Bronchial epithelial cell (primary cell): ENCODE results near the gene CYP4F11. TPM values are rescaled to one million over a fixed set of nuclear protein-coding genes. Genes with fewer than 3 reads are reported as not detected.
"Not testable (repeated sequence)": the region's sequence is repeated elsewhere in the genome, so short reads cannot be mapped to it uniquely, and the experiment has no call there.

Experiments used
- DNase-seq: peaks from one replicate; pipeline ENCODE4 v3.0.0-alpha.2; 2010; ENCODE audit warnings: low read depth
- FAIRE-seq: peaks from 2 replicates; lab custom pipeline; 2011; peaks lifted over from hg19 to GRCh38; lab: Jason Lieb, UNC
- H3K27me3 ChIP-seq: 2 replicates; pipeline ENCODE4 v1.5.1; 2011; ENCODE audit warnings: low read length; ENCODE audit not compliant: control insufficient read depth, insufficient read depth
- H3K36me3 ChIP-seq: 2 replicates; pipeline ENCODE4 v1.5.1; 2011; ENCODE audit warnings: low read length; ENCODE audit not compliant: control insufficient read depth, insufficient read depth
- H3K4me3 ChIP-seq: 2 replicates; pipeline ENCODE4 v1.5.1; 2011; ENCODE audit warnings: mild to moderate bottlenecking, low read depth, low read length, control low read depth
- CTCF ChIP-seq: IDR thresholded peaks from 2 replicates; pipeline ENCODE4 v1.5.1; 2011; ENCODE audit warnings: mild to moderate bottlenecking, moderate library complexity, low read length, control low read depth, inconsistent platforms; ENCODE audit not compliant: insufficient read depth, severe bottlenecking
- total RNA-seq: library from RNA; depleted of rRNA; stranded (reverse); fragments of >200 nt; gene quantifications from 2 replicates; pipeline ENCODE4 v1.2.1, GENCODE V29; 2014

The CYP4F11 gene
- total RNA-seq, 1 donor from 2014 or later: 0.79 TPM

- no peaks in the 10 kb centered on the region for H3K27me3 ChIP-seq
- DNase-seq (no peak), FAIRE-seq (no peak)
- no peak for TF ChIP-seq CTCF
- no peak overlapping the region for H3K4me3 ChIP-seq
- no peaks in the 10 kb centered on the region for H3K36me3 ChIP-seq
These were observed 33.8 kb downstream of the CYP4F11 start for GRCh38 chr19:15900504-15900903.

GRCh38 chr19:15900032-15900431 is 34.3 kb downstream of the CYP4F11 start:
- not testable (repeated sequence) for FAIRE-seq, H3K4me3 ChIP-seq, H3K36me3 ChIP-seq, H3K27me3 ChIP-seq, DNase-seq

GRCh38 chr19:15899561-15899960 is 34.8 kb downstream of the CYP4F11 start:
- FAIRE-seq, H3K36me3 ChIP-seq, H3K4me3 ChIP-seq, DNase-seq, H3K27me3 ChIP-seq: not testable (repeated sequence)

GRCh38 chr19:15897738-15898276 is 36.5 kb downstream of the CYP4F11 start, which contains the start of gene CYP4F2:
TSS of gene CYP4F2 (minus strand) at chr19:15898074. CDS start at chr19:15897611, 463 bp downstream.
- no peaks in the 10 kb centered on the region for H3K36me3 ChIP-seq
- no peaks in the 10 kb centered on the region for H3K27me3 ChIP-seq
- no peak for TF ChIP-seq CTCF
- DNase-seq (no peak), FAIRE-seq (no peak)
- H3K4me3 ChIP-seq: no peak within 1 kb of the TSS

GRCh38 chr19:15897026-15897737 is 37.1 kb downstream of the CYP4F11 start:
- H3K36me3 ChIP-seq: no peaks in the 10 kb centered on the region
- H3K27me3 ChIP-seq: no peaks in the 10 kb centered on the region
- DNase-seq (no peak), FAIRE-seq (no peak)
- H3K4me3 ChIP-seq: no peak overlapping the region
- TF ChIP-seq CTCF: no peak

GRCh38 chr19:15895876-15896430 is 38.4 kb downstream of the CYP4F11 start:
- no peak overlapping the region for H3K4me3 ChIP-seq
- TF ChIP-seq CTCF: no peak
- H3K27me3 ChIP-seq: no peaks in the 10 kb centered on the region
- DNase-seq (no peak), FAIRE-seq (no peak)
- H3K36me3 ChIP-seq: no peaks in the 10 kb centered on the region

- no peak overlapping the region for H3K4me3 ChIP-seq
- no peaks in the 10 kb centered on the region for H3K27me3 ChIP-seq
- FAIRE-seq (no peak), DNase-seq (no peak)
- no peaks in the 10 kb centered on the region for H3K36me3 ChIP-seq
- TF ChIP-seq CTCF: no peak
These were observed 40.0 kb downstream of the CYP4F11 start for GRCh38 chr19:15894359-15894758.
